Measurements from ENCODE around the gene FTCD.
"Not testable (repeated sequence)": the region's sequence is repeated elsewhere in the genome, so short reads cannot be mapped to it uniquely, and the experiment has no call there.

The FTCD gene

DNA sequence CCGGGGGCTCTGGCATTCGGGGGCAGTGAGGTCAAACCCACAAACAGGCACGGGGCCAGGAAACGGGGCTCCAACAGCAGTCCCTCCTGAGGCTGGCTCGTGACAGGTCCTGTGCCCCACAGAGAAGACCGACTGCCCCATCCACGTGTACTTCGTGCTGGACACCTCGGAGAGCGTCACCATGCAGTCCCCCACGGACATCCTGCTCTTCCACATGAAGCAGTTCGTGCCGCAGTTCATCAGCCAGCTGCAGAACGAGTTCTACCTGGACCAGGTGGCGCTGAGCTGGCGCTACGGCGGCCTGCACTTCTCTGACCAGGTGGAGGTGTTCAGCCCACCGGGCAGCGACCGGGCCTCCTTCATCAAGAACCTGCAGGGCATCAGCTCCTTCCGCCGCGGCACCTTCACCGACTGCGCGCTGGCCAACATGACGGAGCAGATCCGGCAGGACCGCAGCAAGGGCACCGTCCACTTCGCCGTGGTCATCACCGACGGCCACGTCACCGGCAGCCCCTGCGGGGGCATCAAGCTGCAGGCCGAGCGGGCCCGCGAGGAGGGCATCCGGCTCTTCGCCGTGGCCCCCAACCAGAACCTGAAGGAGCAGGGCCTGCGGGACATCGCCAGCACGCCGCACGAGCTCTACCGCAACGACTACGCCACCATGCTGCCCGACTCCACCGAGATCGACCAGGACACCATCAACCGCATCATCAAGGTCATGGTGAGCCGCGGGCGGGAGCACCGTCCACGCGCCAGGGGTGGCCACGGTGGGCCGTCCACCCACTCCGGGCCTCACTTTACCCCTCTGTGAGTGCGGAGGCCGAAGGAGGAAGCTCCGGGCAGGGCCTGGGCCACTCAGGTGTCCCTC lies 43.3 kb downstream of the FTCD start:
- no peak for DNase-seq (ENCODE audit: low read depth in 2 of 3, low spot score in 2 of 3)

DNA sequence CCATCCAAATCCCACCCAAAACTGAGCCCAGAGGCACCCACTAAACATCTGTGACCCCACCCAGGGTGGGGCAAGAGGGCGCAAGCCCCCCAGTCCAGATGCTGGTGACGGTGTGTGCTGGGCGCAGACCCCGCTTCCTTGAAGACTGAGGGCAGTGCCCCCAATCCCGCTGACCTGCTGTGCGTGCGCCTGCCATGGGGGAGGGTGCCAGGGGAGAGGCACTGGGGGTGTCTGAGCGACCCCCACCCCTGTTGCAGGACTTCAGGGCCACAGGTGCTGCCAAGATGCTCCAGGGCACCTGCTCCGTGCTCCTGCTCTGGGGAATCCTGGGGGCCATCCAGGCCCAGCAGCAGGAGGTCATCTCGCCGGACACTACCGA lies 44.2 kb downstream of the FTCD start:
- DNase-seq (ENCODE audit: low read depth in 2 of 3, low spot score in 2 of 3), result no peak

DNA sequence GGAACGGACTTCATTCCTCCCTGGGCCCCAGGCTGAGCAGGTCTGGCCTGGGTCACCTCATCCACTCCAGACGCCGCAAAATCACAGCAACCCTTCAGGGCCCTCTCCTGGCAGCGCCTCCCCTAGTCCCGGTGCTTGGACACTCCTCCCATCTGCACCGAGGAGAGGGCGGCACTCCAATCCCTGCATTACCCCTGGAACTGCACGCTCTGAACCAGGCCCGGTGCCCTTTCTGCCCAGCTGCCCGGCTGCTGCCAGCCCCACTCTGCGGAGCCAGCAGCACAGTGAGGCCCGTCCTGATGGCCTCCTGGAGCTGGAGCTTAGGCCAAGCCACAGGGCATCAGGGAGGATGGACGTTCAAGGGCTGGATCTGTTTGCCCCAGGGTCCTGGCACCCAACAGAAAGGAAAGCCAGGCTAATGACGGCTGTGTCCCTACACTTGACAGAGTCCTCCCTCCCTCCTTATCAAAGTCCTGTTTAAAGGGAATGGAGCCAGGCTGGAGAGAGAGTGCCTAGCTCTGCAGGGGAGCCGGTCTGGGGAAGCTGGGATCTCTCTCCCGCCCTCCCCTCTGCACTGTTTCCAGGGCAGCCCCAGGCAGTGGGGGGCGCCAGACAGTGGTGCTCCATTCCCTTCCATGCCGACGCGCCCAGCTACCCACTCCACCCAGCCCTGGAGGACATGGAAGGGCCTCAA lies 44.7 kb downstream of the FTCD start:
- no peak for DNase-seq (ENCODE audit: low read depth in 2 of 3, low spot score in 2 of 3)

DNA sequence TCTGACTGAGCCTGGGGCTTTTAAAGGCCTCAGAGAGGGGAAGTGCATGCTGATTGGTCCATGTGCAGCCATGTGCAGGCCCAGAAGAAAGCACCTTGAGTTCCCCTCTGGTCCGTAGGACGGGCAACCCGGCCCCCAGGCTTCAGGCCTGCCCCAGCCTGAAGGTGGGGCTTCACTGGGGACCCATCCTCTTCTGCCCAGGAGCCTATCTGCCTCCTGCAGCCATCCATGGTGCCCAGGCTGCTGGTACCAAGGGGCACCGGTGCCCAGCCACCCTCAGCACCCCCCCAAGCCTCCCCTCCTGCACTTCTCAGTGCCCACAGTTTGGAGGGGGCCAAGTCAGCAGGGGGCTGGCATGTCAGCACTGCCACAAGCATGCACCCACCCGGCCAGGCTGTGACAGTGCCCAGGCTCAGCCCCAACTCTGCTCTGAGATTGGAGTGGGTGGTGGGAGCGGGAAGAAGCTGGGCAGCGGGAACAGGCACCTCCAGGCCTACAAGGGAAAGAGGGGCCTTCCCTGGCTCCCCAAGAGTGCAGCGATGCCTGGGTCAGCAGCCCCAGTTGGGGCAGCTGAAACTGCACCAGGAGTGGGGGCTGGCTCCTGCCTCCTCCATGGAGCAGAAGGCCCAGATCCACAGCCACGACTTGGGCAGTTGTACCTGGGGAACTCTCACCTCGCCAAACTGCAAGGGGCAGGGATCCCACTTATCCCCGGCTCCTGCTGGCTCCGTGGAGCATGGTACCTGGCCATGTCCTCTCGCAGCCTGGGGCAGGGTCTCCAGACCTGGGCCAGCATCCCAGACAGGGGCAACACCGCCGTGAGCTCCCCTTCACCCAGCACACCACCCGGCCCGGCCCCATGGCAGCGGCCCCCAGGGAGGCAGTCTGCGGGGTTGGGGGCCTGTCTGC lies 45.8 kb downstream of the FTCD start:
- DNase-seq (ENCODE audit: low read depth in 2 of 3, low spot score in 2 of 3), result no peak

DNA sequence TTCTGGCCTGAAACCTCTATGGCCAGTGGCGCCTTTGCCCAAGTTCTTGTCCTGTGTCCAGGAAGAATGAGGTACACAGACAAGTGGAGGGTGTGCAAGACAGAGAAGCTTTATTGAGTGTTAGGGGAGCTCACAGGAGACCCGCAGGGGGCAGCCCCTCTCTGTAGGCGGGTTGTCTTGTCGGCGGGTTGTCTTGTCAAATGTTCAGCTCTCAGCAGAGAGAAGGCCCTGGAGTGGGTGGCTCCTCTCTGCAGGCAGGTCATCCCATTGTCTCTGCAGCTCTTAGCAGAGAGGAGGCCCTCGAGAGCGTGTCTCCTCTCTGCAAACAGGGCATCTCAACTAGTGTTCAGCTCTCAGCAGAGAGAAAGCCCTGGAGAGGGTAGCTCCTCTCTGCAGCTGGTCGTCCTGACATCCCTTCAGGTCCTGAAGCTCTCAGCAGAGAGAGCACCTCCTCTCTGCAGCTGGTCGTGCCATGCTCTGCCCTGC lies 46.5 kb downstream of the FTCD start:
- no peak for DNase-seq (ENCODE audit: low read depth in 2 of 3, low spot score in 2 of 3)

DNA sequence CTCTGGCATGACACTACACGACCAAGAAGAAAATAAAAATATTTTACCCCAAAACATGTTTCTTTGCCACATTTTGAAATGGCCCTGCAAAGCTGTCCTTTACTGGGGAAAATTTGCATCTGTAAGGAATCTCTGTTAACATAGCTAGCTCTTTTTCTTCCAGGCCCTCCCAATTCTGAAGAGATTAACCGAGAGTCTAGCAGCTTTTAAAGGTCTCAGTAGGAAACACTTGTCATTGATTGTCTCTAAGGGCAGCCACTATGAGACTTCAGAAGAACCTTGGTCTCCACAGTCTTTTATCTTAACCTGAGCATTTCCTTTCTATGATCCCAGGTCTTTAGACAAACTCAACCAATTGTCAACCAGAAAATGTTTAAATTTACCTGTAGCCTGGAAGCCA lies 48.0 kb downstream of the FTCD start:
- not testable (repeated sequence) for DNase-seq (ENCODE audit: low read depth in 2 of 3, low spot score in 2 of 3)

DNA sequence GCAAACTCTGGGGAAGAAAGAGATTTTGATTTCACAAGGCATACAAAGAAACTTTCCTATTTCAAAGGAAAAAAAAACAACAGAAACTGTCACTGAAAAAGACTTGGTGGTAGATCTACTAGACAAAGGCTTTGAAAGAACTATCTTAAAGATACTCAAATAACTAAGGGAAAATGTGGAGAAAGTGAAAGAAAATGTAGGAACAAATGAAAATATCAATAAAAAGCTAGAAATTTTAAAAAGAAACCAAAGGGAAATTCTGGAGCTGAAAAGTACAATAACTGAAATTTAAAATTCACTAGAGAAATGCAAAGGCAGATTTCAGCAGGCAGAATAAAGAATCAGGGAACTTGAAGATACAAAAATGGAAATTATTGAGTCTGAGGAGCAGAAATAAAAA lies 51.3 kb downstream of the FTCD start:
- no peak for DNase-seq (ENCODE audit: low read depth in 2 of 3, low spot score in 2 of 3)

DNA sequence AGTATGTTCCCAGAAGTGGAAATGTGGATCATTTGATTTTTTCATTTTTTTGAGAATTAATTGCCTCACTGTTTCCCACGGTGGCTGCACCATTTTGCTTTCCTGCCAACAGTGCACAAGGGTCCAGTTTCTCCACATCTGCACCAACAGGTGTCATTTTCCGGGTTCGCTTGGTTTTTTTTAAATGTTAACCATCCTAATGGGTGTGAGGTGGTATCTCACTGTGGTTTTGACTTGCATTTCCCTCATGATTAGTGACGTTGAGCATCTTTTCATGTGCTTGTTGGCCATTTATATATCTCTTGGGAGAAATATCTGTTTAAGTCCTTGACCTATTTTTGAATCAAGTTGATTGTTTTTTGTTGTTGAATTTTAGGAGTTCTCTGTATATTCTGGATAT lies 54.5 kb downstream of the FTCD start:
- no peak for DNase-seq (ENCODE audit: low read depth in 2 of 3, low spot score in 2 of 3)

DNA sequence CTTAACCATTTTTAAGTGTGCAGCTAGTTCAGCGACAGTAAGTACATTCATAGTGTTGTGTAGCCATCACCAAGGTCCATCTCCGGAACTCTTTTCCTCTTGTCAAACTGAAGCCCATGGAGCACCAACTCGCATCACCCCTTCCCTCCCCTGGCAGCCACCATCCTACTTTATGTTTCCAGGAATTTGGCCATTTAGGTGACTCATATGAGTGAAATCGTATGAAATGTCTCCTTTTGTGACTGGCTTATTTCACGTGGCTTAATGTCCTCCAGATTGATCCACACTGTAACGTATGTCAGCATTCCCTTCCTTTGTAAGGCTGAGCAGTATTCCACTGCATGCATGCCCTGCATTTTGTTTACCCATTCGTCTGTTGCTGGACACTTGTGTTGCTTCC lies 55.0 kb downstream of the FTCD start:
- DNase-seq (ENCODE audit: low read depth in 2 of 3, low spot score in 2 of 3), result no peak

DNA sequence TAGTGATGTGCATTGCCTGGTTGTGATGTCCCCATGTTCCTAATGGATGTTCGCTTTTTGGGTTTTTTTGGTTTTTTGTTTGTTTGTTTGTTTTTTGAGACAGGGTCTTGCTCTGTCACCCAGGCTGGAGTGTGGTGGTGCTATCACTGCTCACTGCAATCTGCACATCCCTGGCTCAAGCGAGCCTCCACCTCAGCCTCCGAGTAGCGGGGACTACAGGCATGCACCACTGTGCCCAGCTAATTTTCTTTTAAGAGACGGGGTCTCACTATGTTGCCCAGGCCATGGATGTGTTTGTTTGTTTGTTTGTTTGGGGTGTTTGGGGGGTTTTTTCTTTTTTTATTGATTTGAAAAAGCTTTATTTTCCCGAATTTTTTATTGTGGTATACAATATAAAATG lies 55.4 kb downstream of the FTCD start:
- no peak for DNase-seq (ENCODE audit: low read depth in 2 of 3, low spot score in 2 of 3)

DNA sequence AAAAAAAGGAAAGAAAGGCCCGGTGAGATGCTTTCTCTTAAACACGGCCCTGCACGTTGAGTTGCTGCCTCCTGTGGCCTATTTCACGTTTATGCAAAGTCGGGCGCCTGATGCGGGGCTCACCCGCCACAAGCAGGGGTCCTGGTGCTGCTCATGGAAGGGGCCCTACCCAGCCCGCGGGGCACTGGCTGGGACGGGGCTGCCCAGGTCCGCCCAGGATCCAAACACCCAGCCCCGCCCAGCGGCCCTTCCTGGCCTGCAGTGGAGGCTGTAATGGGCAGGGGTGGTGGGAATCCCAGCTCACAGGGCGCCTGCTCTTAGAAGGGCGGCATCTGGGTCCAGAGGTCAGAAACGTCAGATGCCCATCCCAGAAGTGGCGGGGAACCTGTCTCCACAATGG lies 55.9 kb downstream of the FTCD start:
- DNase-seq (ENCODE audit: low read depth in 2 of 3, low spot score in 2 of 3), result no peak

DNA sequence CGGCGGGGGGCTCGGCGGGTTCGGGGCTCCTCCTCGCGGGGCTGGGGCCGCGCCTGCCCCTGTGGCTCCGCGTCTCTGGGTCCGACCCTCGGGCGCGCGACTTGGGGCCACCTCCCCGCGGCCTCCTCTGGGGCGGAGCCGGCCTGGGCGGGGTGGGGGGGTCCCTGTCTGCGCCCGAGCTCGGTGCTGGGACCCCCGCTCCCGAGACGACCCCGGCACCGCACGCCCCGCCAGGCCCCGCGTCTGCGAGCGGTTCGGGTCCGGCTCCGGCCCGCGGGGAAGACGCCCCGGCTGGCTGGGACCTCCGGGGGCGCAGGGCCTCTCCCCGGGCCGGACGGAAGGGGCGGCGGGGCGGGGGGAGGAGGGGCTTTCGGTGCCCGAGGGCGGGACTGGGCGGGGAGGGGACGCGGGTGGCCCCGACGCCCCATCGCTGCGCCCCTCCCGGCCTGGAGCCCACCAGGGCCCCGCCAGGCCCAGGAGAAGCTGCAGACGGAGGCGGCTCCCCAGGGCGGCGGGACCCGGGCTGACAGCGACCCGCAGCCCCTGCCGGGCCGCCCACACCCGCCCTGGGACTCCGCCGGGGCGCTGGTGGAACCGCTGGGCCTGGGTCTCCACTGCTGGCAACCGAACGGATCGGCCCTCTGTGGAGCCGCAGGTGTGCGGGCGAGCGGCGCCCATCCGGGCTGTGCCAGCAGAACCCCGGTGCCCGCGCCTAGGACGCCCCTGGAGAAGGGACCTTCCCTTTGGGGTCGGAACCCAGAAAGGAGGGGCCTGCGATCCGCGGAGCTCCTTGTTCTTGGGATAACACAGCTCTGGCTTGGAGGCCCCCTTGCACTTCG lies 56.9 kb downstream of the FTCD start:
- no peak for DNase-seq (ENCODE audit: low read depth in 2 of 3, low spot score in 2 of 3)

DNA sequence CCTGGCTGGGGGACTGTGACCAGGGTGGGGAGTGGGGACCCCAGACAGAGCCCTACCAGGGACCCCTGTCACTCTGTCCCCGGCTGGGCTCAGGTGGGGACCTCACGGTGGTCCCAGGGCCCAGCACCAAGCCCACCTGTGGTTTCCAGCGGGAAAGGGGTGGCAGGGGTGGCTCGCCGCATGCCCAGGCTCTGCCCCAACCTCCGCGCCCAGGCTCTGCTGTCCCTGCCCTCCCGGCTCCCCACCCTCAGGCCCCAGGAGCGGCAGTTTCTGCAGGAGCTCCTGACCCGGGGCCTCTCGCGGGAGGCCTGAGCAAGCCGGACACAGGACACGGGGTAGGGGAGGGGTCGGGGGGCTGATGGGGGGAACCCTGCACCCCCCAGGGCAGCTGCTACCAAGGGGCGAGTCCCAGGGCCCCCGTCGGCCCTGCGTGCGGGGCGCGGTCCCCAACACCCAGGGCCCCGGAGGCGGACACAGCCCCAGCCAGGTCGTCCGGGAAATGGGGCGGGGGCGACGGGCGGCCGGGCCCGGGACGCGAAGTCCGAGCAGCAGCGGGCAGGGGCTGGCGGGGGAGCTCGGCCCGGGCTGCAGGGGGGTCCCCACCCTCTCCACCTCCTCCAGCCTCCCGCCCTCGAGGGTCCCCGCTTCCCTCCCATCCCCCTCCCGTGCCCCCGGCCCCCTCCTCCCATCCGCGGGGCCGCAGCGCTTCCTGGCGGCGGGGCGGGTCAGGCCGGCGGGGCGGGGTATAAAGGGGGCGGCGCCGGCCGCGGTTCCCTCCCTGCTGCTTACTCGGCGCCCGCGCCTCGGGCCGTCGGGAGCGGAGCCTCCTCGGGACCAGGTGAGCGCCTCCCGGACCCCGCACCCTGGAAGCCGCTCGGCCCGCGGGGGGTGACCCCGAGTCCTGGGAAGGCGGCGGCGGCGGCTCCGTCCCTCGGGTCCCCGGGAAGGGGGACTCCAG lies 57.8 kb downstream of the FTCD start, which contains the start of gene COL6A2:
Gene COL6A2, plus strand, starts transcription at position 777 of the 958 bp plus-strand sequence.
- DNase-seq (ENCODE audit: low read depth in 2 of 3, low spot score in 2 of 3), result peak in 2 of 3 experiments; percentile 27 to 38

DNA sequence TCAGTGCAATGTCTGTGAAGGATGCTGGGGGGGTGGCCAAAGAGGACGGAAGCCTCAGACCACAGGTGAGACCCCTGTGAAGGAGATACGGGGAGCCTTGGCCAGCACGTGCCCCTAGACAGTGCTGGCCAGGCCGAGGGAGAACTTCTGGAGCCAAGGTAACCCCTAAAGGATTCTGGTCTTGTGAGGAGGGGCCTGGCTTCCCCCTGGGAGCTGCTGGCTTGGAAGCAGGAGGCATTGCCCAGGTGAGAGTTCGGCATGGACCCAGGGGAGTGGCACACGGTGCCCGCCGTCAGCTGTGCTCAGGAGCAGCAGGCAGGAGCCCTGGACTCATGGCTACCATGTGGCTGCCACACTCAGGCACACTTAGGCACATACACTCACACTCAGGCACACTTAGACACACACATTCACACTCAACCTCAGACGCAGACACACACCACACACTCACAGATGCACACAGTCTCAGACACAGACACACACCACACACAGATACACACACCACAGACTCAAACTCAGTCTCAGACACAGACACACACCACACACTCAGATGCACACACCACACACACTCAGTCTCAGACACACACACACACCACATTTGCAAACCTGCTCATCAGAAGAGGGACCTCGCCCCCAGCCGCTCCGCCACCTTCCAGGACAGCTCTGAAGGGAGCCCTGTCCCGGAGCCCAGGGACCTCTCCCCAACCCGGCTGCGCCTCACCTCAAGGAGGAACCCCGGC lies 58.6 kb downstream of the FTCD start:
- no peak for DNase-seq (ENCODE audit: low read depth in 2 of 3, low spot score in 2 of 3)

DNA sequence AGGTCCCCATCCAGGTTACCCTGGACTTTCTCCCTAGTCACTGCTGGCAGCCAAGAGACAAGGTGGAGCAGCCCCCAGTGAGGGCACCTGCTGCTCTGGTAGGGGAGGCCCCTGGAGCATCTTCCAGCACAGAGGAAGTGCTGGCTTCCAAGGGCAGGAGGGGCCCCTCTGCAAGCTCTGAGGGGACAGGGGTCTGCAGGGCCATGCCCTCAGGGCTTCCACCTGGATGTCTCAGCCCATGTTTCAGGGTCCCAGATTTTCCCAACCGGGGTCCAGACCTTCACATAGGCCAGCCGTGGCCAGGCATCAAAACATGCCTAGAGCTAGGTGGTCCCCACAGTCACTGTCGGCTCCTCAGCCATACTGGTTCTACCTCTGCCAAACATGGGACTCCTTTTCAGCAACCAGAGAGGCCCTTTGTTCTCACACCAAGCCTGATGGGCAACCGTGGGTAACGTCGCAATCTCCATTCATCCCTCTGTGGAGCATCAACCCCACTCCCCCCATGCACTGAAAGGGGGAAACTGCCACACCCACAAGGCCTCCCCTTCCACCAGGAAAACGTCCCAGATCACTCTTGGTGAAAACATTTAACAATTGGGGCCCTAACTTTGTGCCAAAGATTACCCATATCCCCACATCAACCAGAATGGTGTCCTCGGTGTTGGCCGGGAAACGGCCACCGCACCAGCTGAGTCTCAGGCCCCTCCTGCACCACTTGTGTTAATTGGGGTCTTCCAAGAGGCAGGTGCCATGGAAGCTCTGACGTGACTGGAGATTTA lies 59.4 kb downstream of the FTCD start:
- DNase-seq (ENCODE audit: low read depth in 2 of 3, low spot score in 2 of 3), result no peak

DNA sequence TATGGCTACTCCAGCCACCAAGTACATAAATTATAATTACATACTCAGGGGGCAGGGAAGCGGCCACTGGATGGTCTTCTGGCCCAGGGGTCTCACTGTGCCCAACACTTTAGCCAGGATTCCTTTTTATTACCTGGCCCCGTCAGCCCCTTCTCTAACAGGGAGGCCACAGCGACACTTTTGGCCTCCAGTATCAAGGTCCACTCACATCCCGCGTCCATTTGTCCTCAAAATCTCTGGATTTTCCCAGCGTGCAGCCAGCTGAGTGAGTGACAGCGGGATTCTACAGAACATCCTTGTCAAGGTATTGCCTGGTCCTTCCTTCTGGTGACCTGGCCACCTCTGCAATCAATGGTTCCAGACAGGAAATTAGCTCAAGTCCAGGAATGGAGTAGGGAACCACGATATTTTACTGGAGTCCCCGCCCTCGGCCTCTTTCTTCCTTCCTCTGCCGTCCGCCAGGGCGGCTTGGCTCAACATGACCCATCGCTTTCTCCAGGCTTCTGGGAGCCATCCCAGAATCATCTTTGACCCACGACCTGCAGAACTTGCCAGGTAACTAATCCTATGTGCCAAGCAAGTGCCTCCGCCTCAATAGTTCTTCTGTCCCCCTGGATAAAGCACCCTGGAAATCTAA lies 60.2 kb downstream of the FTCD start:
- no peak for DNase-seq (ENCODE audit: low read depth in 2 of 3, low spot score in 2 of 3)

DNA sequence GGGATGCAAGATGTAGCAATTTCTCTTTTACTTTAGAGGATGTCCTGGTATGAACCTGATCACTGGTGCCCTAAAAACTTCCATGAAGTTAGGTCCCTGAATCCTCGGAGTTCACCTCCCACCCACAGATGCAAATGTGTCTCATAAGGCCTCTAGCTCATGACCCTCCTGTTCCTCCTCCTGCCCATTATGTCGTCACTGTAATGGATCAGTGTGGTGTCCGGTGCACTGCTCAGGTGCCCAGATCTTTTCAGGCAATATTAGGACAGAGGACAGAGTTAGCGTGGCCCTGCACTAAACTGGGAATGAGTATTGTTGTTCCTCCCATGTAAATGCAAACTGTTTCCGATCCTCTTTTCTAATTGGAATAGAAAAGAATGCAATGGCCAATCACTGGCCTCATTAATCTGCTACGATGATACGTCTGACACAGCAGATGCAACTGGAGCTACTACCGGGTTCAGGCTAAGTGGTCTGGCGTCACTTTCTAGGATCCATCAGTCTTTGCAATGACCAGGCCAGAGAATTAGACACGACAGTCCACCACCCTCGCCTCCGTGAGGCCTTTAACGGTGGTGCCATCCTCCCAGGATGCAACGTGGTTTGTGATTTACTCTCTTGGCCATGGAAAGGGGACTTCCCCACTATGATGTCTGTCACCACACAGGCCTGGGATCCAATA lies 60.8 kb downstream of the FTCD start:
- DNase-seq (ENCODE audit: low read depth in 2 of 3, low spot score in 2 of 3), result no peak

Measured in activated CD8-positive, alpha-beta memory T cell treated with anti-CD3 and anti-CD28 coated beads for 48 hours (primary cell).